GM12878 (cell line): ENCODE results near the gene PAGE4. TPM values are rescaled to one million over a fixed set of nuclear protein-coding genes. Genes with fewer than 3 reads are reported as not detected.

Source experiments
- ATAC-seq: fragments of 200-7000 bp; cut with Tn5 transposase; 3 replicates; pipeline ENCODE4 v1.9.1; 2020; ENCODE audit warnings: mild to moderate bottlenecking, moderate library complexity
- BruUV-seq: library from RNA; stranded (reverse); fragments of 400-500 nt; replicated peaks from 2 replicates; lab custom pipeline; 2021; lab: Mats Ljungman, UMichigan
- CTCF ChIA-PET: fragments of 300-600 bp; sonication (Branson Sonifier 250); formaldehyde crosslinking; extraction: SDS; loops from one replicate; lab custom pipeline; 2021; ENCODE audit warnings: inconsistent platforms; lab: Yijun Ruan, JAX
- POLR2A ChIA-PET: fragments of 350-600 bp; formaldehyde crosslinking; extraction: SDS; loops from one replicate; lab custom pipeline; 2021; ENCODE audit warnings: inconsistent platforms; lab: Charles Lee
- RAD21 ChIA-PET: fragments of 300-600 bp; sonication (Branson Sonifier 250); formaldehyde crosslinking; loops from one replicate; lab custom pipeline; 2023; ENCODE audit warnings: antibody characterized with exemption; ENCODE audit not compliant: unreplicated experiment; lab: Charles Lee
- SMC1A ChIA-PET: fragments of 300-600 bp; sonication (Branson Sonifier 250); formaldehyde crosslinking; loops from one replicate; lab custom pipeline; 2023; ENCODE audit not compliant: unreplicated experiment, uncharacterized antibody; lab: Charles Lee
- DNase-seq: peaks from one replicate; pipeline ENCODE4 v3.0.0-alpha.2; 2011; ENCODE audit warnings: low read depth, low spot score
- FAIRE-seq: peaks from 3 replicates; lab custom pipeline; 2011; peaks lifted over from hg19 to GRCh38; lab: Jason Lieb, UNC
- H2AFZ ChIP-seq: 2 replicates; pipeline ENCODE4 v1.6.0; 2011; ENCODE audit warnings: low read depth, low read length, control low read depth; ENCODE audit not compliant: control insufficient read depth
- H3K27ac ChIP-seq: 2 replicates; pipeline ENCODE4 v1.5.1; 2011; ENCODE audit warnings: control low read depth; ENCODE audit not compliant: control insufficient read depth, insufficient read depth
- H3K27me3 ChIP-seq, 2 experiments: replicated peaks in 1 of 2; 2 replicates each; pipeline versions ENCODE4 v1.6.0 to v1.6.1; 2011; ENCODE audit warnings: low read length in 1 of 2; ENCODE audit not compliant: control insufficient read depth in 2 of 2, insufficient read depth in 2 of 2
- H3K36me3 ChIP-seq, 2 experiments: 2 replicates each; pipeline ENCODE4 v1.5.1; 2011; ENCODE audit warnings: low read length in 1 of 2; ENCODE audit not compliant: control insufficient read depth in 2 of 2, insufficient read depth in 2 of 2
- H3K4me1 ChIP-seq: 2 replicates; pipeline ENCODE4 v1.6.1; 2011; ENCODE audit warnings: mild to moderate bottlenecking, low read length, moderate library complexity, mixed read lengths; ENCODE audit not compliant: control insufficient read depth, insufficient read depth
- H3K4me2 ChIP-seq: 2 replicates; pipeline ENCODE4 v1.6.0; 2011; ENCODE audit warnings: control low read depth; ENCODE audit not compliant: control insufficient read depth, insufficient read depth
- H3K4me3 ChIP-seq: fragments of 200-600 bp; sonication (generic); 2 replicates; pipeline ENCODE4 v1.5.1; 2016
- H3K79me2 ChIP-seq: 2 replicates; pipeline ENCODE4 v1.6.0; 2011; ENCODE audit warnings: low read length; ENCODE audit not compliant: control insufficient read depth, insufficient read depth
- H3K9ac ChIP-seq: 2 replicates; pipeline ENCODE4 v1.8.0; 2011; ENCODE audit warnings: low read length, control low read depth, mixed read lengths; ENCODE audit not compliant: control insufficient read depth, insufficient read depth
- H3K9me3 ChIP-seq: replicated peaks from 3 replicates; pipeline ENCODE4 v1.5.1; 2011; ENCODE audit warnings: mild to moderate bottlenecking, low read length; ENCODE audit not compliant: control insufficient read depth, insufficient read depth
- H4K20me1 ChIP-seq: 2 replicates; pipeline ENCODE4 v1.6.0; 2011; ENCODE audit not compliant: control insufficient read depth, insufficient read depth
- CBX3 ChIP-seq: fragments of 200-600 bp; sonication (generic); IDR thresholded peaks from 2 replicates; pipeline ENCODE4 v1.6.1; 2016; ENCODE audit warnings: low read depth, borderline replicate concordance
- JUND ChIP-seq: IDR thresholded peaks from 2 replicates; pipeline ENCODE4 v1.6.1; 2012; ENCODE audit warnings: low read depth, mild to moderate bottlenecking, low read length, improper control_type of control experiment, moderate library complexity
- WGBS: methylation state at CpG from one replicate; pipeline ENCODE4 v1.1.6; 2016; ENCODE audit warnings: low lambda C conversion rate; ENCODE audit not compliant: insufficient replicate concordance, insufficient coverage; ENCODE audit errors: missing lambda C conversion rate; 5-methylcytosine and 5-hydroxymethylcytosine counted together
- in situ Hi-C: fragments of 300-500 bp; cut with MboI; formaldehyde crosslinking; loops from 9 replicates; pipeline ENCODE4 v1.14.3; 2018; ENCODE audit warnings: mixed read lengths
- intact Hi-C: fragments of 100-400 bp; cut with micrococcal nuclease; formaldehyde crosslinking; loops from one replicate; pipeline ENCODE4 v1.14.2; 2022; ENCODE audit not compliant: unreplicated experiment
- polyA plus RNA-seq, 11 experiments: library from polyadenylated mRNA; depleted of rRNA in 4 of 11; unstranded in 6 of 11; stranded (reverse) in 5 of 11; fragments of >200 nt; fragmentation: Nextera tagmentation in 4 of 11; fragmentation: Illumina TruSeq in 1 of 11; extraction: Ambion mirVana in 4 of 11; extraction: Trizol in 1 of 11; gene quantifications; 1 replicate in 1 of 11; 2 replicates in 10 of 11; pipeline versions ENCODE4 v1.2.1 to v1.2.3, GENCODE V29; 2011 to 2016; ENCODE audit warnings: inconsistent platforms in 2 of 11, missing spikeins in 2 of 11, low read depth in 1 of 11
- total RNA-seq, 4 experiments: library from RNA; depleted of rRNA in 3 of 4; stranded (reverse); fragments of >200 nt in 3 of 4; fragmentation: Illumina TruSeq in 1 of 4; extraction: Trizol in 1 of 4; gene quantifications; 2 replicates each; pipeline versions ENCODE4 v1.2.1 to v1.2.3, GENCODE V29; 2013 to 2021
- TF ChIP-seq, protein P1 (sequence below): IDR thresholded peaks from 2 replicates; pipeline ENCODE4 v1.6.1; 2011; ENCODE audit warnings: low read depth, low read length, improper control_type of control experiment, borderline replicate concordance
- TF ChIP-seq, protein P2 (sequence below): fragments of 450-650 bp; IDR thresholded peaks from 2 replicates; pipeline ENCODE4 v1.6.1; 2018; ENCODE audit warnings: mild to moderate bottlenecking, low read depth, moderate library complexity; ENCODE audit not compliant: partially characterized antibody

Gene PAGE4
- total and polyA plus RNA-seq, 10 of the 15 experiments (the other 5 are each of a cell fraction or from before 2014, with no cell fraction given): not detected

DNA sequence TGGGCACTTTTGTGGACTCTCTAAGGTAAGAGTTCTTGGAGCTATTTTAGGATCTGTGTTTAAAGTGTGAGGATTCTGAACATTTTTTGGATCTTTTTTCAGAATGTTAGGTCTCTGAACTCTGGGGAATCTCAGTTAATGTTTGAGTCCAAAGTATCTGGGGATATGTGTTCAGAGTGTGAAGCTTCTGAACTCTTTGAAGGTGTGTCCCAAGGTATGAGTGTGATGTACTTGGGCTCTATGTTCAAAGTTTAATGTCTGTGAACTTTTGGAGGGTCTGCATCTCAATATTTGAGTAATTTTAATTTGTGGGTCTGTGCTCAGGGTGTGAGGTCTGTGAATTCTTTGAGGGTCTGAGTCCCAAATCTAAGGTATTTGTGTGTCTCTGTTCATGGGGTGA lies 35.4 kb upstream of the PAGE4 start (continued):
- TF ChIP-seq, protein P1, sequence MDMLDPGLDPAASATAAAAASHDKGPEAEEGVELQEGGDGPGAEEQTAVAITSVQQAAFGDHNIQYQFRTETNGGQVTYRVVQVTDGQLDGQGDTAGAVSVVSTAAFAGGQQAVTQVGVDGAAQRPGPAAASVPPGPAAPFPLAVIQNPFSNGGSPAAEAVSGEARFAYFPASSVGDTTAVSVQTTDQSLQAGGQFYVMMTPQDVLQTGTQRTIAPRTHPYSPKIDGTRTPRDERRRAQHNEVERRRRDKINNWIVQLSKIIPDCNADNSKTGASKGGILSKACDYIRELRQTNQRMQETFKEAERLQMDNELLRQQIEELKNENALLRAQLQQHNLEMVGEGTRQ: no peak
- TF ChIP-seq JUND: no peak

DNA sequence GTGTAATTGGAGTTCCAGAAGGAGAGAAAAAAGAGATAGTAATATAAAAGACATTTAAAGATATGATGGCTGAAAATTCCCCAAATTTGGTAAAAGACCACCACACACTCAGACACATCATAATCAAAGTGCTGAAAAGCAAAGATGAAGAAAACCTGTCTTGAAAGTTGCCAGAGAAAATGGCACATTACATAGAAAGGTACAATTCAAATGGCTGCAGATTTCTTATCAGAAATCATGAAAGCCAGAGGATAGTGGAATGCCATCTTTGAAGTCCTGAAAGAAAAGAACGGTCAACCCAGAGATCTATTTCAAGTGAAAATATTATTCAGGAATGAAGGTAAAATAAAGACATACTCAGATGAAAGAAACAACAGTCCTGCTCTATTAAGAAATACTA lies 29.3 kb upstream of the PAGE4 start:
- Histone ChIP-seq H3K79me2 (no peaks in the 10 kb centered on the region), H3K27me3 (no peaks in the 10 kb centered on the region), H2AFZ (no peak overlapping the region), H3K9me3 (no peaks in the 10 kb centered on the region), H3K4me2 (no peak overlapping the region), H3K4me1 (no peaks in the 10 kb centered on the region), H4K20me1 (no peaks in the 10 kb centered on the region), H3K36me3 (no peaks in the 10 kb centered on the region), H3K9ac (no peak overlapping the region), H3K27ac (no peak overlapping the region), H3K4me3 (no peak overlapping the region)
- DNase-seq (no peak), ATAC-seq (no peak), FAIRE-seq (no peak)
- intact Hi-C loops (no loop called here), in situ Hi-C loops (no loop called here)
- no TSS peak for BruUV-seq
- ChIA-PET SMC1A (no interaction called here), RAD21 (no interaction called here), CTCF (no interaction called here), POLR2A (no interaction called here)
- TF ChIP-seq, protein P2, sequence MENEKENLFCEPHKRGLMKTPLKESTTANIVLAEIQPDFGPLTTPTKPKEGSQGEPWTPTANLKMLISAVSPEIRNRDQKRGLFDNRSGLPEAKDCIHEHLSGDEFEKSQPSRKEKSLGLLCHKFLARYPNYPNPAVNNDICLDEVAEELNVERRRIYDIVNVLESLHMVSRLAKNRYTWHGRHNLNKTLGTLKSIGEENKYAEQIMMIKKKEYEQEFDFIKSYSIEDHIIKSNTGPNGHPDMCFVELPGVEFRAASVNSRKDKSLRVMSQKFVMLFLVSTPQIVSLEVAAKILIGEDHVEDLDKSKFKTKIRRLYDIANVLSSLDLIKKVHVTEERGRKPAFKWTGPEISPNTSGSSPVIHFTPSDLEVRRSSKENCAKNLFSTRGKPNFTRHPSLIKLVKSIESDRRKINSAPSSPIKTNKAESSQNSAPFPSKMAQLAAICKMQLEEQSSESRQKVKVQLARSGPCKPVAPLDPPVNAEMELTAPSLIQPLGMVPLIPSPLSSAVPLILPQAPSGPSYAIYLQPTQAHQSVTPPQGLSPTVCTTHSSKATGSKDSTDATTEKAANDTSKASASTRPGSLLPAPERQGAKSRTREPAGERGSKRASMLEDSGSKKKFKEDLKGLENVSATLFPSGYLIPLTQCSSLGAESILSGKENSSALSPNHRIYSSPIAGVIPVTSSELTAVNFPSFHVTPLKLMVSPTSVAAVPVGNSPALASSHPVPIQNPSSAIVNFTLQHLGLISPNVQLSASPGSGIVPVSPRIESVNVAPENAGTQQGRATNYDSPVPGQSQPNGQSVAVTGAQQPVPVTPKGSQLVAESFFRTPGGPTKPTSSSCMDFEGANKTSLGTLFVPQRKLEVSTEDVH: no peak
- no peak for TF ChIP-seq CBX3
- WGBS: 90% methylated on average over 1 of the region's 1 CpG
